Frontal cortex (tissue), 4 donors: ENCODE results near the gene DRP2. TPM values are rescaled to one million over a fixed set of nuclear protein-coding genes. Genes with fewer than 3 reads are reported as not detected.
"Not testable (repeated sequence)": the region's sequence is repeated elsewhere in the genome, so short reads cannot be mapped to it uniquely, and the experiment has no call there.

Source experiments
- DNase-seq, 2 donors: peaks; one replicate each; pipeline ENCODE4 v3.0.0; 2012; ENCODE audit warnings: low spot score in 2 of 2
- FAIRE-seq: peaks from 2 replicates; lab custom pipeline; 2012; peaks lifted over from hg19 to GRCh38; lab: Jason Lieb, UNC
- small RNA-seq: library from RNA; depleted of rRNA; stranded (forward); fragments of <200 nt; gene quantifications from one replicate; pipeline ENCODE3, GENCODE V24; 2014
- total RNA-seq: library from RNA; depleted of rRNA; stranded (reverse); fragments of >200 nt; gene quantifications from one replicate; pipeline ENCODE4 v1.2.3, GENCODE V29; 2014
- donor health status: control.
- donor health status: control.
- donor health status: control.

Gene DRP2
- total RNA-seq, 1 donor from 2014 or later: 5.3 TPM

GRCh38 chrX:101232316-101232715 lies 12.7 kb downstream of the DRP2 start:
- DNase-seq: no peak
- no peak for FAIRE-seq

DNA sequence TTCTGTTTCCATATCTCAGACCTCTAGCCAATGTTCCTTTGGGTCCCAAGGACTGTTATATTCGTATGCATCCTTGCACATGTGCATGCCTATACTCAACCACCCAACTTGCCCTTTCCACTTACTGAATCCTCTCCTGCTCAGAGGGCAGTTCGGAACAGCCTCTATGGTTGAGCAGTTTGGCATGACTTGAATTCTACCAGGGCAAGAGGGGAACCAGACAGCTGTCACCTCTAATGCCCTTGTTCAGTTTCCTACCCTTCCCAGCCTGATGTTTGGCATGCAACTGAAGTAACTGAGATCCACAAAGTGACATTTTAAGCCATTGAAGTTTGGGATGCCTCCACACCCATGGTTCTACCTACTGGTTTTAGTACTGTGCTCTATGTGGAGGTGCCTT lies 17.5 kb downstream of the DRP2 start:
- DNase-seq (no peak), FAIRE-seq (no peak)

DNA sequence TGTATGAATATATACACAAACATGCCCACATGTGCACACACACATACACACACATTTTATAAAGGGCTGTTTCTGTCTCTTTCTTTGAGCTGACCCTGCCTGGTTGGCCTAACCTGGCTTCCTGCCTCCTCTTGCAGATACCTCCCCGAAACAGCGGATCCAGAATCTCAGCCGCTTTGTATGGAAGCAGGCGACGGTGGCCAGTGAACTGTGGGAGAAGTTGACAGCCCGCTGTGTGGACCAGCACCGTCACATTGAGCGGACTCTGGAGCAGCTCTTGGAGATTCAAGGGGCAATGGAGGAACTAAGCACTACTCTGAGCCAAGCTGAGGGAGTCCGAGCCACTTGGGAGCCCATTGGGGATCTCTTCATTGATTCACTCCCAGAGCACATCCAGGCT lies 21.9 kb downstream of the DRP2 start:
- no peak for DNase-seq
- FAIRE-seq: no peak

DNA sequence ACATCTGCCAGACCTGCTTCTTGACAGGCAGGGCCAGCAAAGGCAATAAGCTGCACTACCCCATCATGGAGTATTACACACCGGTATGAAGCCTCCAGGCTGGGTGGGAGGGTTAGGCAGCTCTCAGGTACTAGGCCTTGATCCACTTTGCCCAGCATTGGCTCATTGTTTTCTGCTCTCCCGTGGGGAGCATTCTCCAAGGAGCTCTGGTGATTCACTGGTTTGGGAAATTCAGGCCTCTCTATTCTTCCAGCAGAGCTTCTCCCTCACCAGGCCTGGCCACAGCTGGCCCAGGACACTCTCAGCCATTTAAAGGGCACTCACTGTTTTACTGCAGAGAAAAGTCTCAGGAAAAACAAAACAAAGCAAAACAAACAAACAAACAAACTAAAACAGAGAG lies 33.0 kb downstream of the DRP2 start:
- no peak for DNase-seq
- no peak for FAIRE-seq

- no peak for DNase-seq
Measured at GRCh38 chrX:101257448-101258258, 38.1 kb downstream of the DRP2 start.

DNA sequence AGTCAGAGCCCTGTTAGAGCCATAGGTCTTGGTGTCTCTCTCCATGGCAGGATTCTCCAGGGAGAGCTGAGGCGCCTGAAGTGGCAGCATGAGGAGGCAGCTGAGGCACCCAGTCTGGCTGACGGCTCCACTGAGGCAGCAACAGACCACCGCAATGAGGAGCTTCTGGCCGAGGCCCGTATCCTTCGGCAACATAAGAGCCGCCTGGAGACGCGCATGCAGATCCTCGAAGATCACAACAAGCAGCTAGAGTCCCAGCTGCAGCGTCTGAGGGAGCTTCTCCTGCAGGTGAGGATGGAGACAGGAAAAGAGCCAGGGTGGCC lies 38.6 kb downstream of the DRP2 start:
- FAIRE-seq: no peak

More at GRCh38 chrX:101257448-101258258, 38.1 kb downstream of the DRP2 start:
- no peak for FAIRE-seq

GRCh38 chrX:101260435-101260834 lies 40.8 kb downstream of the DRP2 start:
- no peak for DNase-seq
- no peak for FAIRE-seq

More for the DNA sequence above, 38.6 kb downstream of the DRP2 start:
- DNase-seq: no peak

GRCh38 chrX:101262590-101262989 lies 43.0 kb downstream of the DRP2 start:
- no peak for FAIRE-seq
- DNase-seq: no peak

DNA sequence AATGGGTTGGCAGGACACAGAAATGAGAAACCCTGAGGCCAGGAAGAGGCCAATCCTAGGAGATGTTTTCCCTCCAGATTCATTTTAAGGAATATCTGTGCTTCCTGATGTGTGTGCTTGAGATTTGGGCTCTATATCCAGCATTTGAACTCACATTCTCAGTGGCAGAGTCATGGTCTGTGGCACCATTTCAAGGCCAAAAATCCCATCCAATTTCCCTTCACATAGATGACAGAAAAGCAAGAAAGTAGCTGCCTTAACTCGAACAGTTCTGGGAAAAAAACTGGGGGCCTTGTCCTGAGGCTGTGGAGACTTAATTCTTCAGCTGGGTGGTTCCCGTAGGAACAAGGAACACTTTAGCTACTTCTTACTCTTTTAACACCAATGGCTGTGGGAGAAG lies 44.2 kb downstream of the DRP2 start:
- FAIRE-seq (no peak), DNase-seq (no peak)

- FAIRE-seq (no peak), DNase-seq (no peak)
Measured at GRCh38 chrX:101265869-101266428, 46.4 kb downstream of the DRP2 start.

GRCh38 chrX:101274198-101274597 lies 54.6 kb downstream of the DRP2 start:
- FAIRE-seq (no peak), DNase-seq (no peak)

DNA sequence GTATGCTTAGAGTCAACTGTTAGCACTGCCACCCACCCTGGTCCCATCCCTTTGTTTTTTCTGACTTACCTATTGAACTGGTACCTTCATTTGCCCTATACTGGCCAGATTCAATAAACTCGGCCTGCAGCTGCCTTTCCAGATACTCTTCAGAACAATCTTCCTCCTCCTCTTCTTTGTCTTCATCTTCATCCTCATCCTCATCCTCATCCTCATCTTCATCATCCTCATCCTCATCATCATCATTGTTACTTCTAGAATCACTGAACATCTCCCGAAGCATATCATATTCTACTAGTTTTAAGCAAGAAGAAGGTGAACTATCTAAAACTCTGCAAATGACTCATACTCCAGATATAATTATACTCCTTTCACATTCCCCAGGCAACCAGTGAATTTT lies 56.7 kb downstream of the DRP2 start:
- DNase-seq (no peak), FAIRE-seq (no peak)

DNA sequence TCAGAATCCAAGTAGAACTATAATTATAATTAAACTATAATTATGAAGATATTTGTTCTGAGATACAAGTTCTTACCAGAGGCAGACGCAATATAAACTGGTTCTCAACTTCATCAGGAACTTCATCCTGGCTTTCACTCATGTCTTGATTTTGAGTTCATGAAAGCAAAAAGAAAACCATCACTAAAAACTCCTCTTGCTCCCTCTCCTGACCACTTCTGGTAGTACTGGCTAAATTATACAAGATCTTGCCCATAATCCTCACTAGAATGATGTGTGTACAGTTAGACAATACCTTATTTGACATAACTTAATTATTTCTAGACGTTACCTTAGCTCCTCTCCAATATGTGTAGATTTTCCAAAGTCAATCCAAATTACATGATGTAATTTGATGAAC lies 67.8 kb downstream of the DRP2 start:
- FAIRE-seq (no peak), DNase-seq (peak in 1 of 2 donors; percentile 10)

- DNase-seq (peak in 1 of 2 donors; percentile 6), FAIRE-seq (no peak)
Measured at GRCh38 chrX:101290957-101291603, 71.5 kb downstream of the DRP2 start, which contains the start of gene TAF7L. TSS of gene TAF7L (minus strand) at chrX:101291334. CDS start at chrX:101287543, 3,791 bp downstream.

- not testable (repeated sequence) for FAIRE-seq, DNase-seq
Measured at GRCh38 chrX:101295603-101296002, 76.0 kb downstream of the DRP2 start.

DNA sequence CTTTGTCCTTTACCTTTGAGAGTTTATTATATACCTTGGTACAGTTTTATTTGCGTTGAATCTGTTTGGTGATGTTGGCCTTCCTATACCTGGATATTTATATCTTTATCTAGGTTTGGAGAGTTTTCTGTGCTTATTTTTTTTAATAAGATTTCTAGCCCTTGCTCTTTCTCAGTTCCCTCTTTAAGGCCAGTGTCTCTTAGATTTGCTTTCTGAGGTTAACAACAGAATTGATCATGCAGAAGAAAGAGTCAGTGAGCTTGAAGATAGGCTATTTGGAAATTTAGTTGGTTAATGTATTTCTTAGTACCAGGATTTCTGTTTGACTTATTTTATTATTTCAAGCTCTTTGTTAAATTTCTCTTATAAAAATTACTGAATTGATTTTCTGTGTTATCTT lies 84.2 kb downstream of the DRP2 start:
- no peak for FAIRE-seq

More for the DNA sequence above, 84.2 kb downstream of the DRP2 start:
- no peak for DNase-seq

Small RNAs within 50 kb of the gene (small RNA-seq; reads per million reads assigned to genes)
- not detected for gene Z70280.1

Other genes with a start within 250 kb of the DRP2 start
- 7.7 TPM for gene TRMT2B, start 167.7 kb upstream of the DRP2 start, total RNA-seq
- 98.2 TPM for gene TMEM35A, start 140.9 kb upstream of the DRP2 start, total RNA-seq
- 7.7 TPM for gene CENPI, start 121.6 kb upstream of the DRP2 start, total RNA-seq
- 0.41 TPM for gene TAF7L, start 71.5 kb downstream of the DRP2 start, total RNA-seq
- 4.9 TPM for gene TIMM8A, start 129.0 kb downstream of the DRP2 start, total RNA-seq
- 0.41 TPM for gene BTK, start 166.4 kb downstream of the DRP2 start, total RNA-seq
- gene RPL36A, start 171.2 kb downstream of the DRP2 start, total RNA-seq: 301 TPM
- gene GLA, start 188.1 kb downstream of the DRP2 start, total RNA-seq: 15.5 TPM
- 110 TPM for gene HNRNPH2, start 188.4 kb downstream of the DRP2 start, total RNA-seq